T-cell (primary cell): ENCODE results near the gene DHPS. TPM values are rescaled to one million over a fixed set of nuclear protein-coding genes. Genes with fewer than 3 reads are reported as not detected.
"Not testable (repeated sequence)": the region's sequence is repeated elsewhere in the genome, so short reads cannot be mapped to it uniquely, and the experiment has no call there.

ENCODE experiments used
- ATAC-seq, 4 experiments: fragments of 200-7000 bp in 3 of 4; fragments of 150-1000 bp in 1 of 4; cut with Tn5 transposase; replicated peaks in 1 of 4; 1 replicate in 3 of 4; 2 replicates in 1 of 4; pipeline ENCODE4 v1.10.0; 2021; ENCODE audit warnings: moderate library complexity in 3 of 4, mild to moderate bottlenecking in 2 of 4, moderate number of reproducible peaks in 1 of 4
- CTCF ChIA-PET, 2 donors: fragments of 300-600 bp; sonication (Branson Sonifier 250); formaldehyde crosslinking; loops; one replicate each; lab custom pipeline; 2022; ENCODE audit warnings: antibody characterized with exemption in 2 of 2; lab: Charles Lee
- POLR2A ChIA-PET, 2 donors: fragments of 300-600 bp; sonication (Branson Sonifier 250); formaldehyde crosslinking; loops; one replicate each; lab custom pipeline; 2022; ENCODE audit warnings: antibody characterized with exemption in 2 of 2; lab: Charles Lee
- DNase-seq, 35 experiments: peaks; one replicate each; pipeline versions ENCODE4 v3.0.0 to v3.0.0-alpha.2; 2013 to 2023
- H3K27ac ChIP-seq: one replicate; pipeline ENCODE4 v1.5.1; 2013; ENCODE audit warnings: low read length
- H3K27me3 ChIP-seq, 2 experiments: replicated peaks in 1 of 2; 1 replicate in 1 of 2; 2 replicates in 1 of 2; pipeline versions ENCODE4 v1.6.1 to v1.7.0; 2013; ENCODE audit warnings: low read length in 1 of 2, mixed read lengths in 1 of 2; ENCODE audit not compliant: control insufficient read depth in 2 of 2, insufficient read depth in 2 of 2; ENCODE audit errors: extremely low read depth in 1 of 2
- H3K36me3 ChIP-seq, 2 donors: 1 replicate in 1 of 2; 2 replicates in 1 of 2; pipeline versions ENCODE4 v1.6.1 to v1.7.0; 2013; ENCODE audit warnings: low read length in 1 of 2; ENCODE audit not compliant: control insufficient read depth in 2 of 2, insufficient read depth in 1 of 2; ENCODE audit errors: extremely low read depth in 1 of 2
- H3K4me1 ChIP-seq, 2 experiments: 1 replicate in 1 of 2; 2 replicates in 1 of 2; pipeline versions ENCODE4 v1.6.1 to v1.7.0; 2013; ENCODE audit warnings: low read length in 2 of 2, mixed read lengths in 1 of 2; ENCODE audit not compliant: insufficient read depth in 2 of 2, control insufficient read depth in 1 of 2; ENCODE audit errors: extremely low read depth in 1 of 2
- H3K4me3 ChIP-seq, 2 donors: 1 replicate in 1 of 2; 2 replicates in 1 of 2; pipeline versions ENCODE4 v1.5.1 to v1.7.0; 2013; ENCODE audit warnings: mild to moderate bottlenecking in 2 of 2, low read length in 1 of 2, moderate library complexity in 1 of 2; ENCODE audit not compliant: control insufficient read depth in 1 of 2; ENCODE audit errors: extremely low read depth in 1 of 2
- H3K9me3 ChIP-seq: 2 replicates; pipeline ENCODE4 v1.7.0; 2013
- H3K27ac Mint-ChIP-seq, 2 donors: one replicate each; pipeline ENCODE4 v1.8.0; 2020 to 2021; ENCODE audit warnings: mild to moderate bottlenecking in 2 of 2, mixed read lengths in 2 of 2
- H3K27me3 Mint-ChIP-seq, 2 donors: one replicate each; pipeline ENCODE4 v1.8.0; 2021 to 2022; ENCODE audit warnings: mixed read lengths in 2 of 2
- H3K36me3 Mint-ChIP-seq: one replicate; pipeline ENCODE4 v1.8.0; 2021; ENCODE audit warnings: mixed read lengths
- H3K4me1 Mint-ChIP-seq, 3 donors: one replicate each; pipeline ENCODE4 v1.8.0; 2020 to 2022; ENCODE audit warnings: mixed read lengths in 3 of 3, mild to moderate bottlenecking in 1 of 3
- H3K4me3 Mint-ChIP-seq, 3 donors: one replicate each; pipeline ENCODE4 v1.8.0; 2020 to 2022; ENCODE audit warnings: mild to moderate bottlenecking in 3 of 3, mixed read lengths in 3 of 3, moderate library complexity in 3 of 3
- H3K9me3 Mint-ChIP-seq, 3 donors: one replicate each; pipeline ENCODE4 v1.8.0; 2020 to 2022; ENCODE audit warnings: mixed read lengths in 3 of 3
- WGBS: methylation state at CpG from one replicate; pipeline ENCODE4 v1.1.5; 2013; ENCODE audit warnings: missing lambda C conversion rate; ENCODE audit not compliant: insufficient coverage; 5-methylcytosine and 5-hydroxymethylcytosine counted together
- total RNA-seq, 35 experiments: library from RNA in 6 of 35; stranded (reverse) in 6 of 35; fragments of 120-200 nt in 1 of 35; gene quantifications; one replicate each; pipeline versions ENCODE4 v1.2.1 to v1.2.4 and lab custom pipeline; 2013 to 2026

Gene DHPS
- total RNA-seq, 5 donors from 2014 or later (not counting 1 experiment from before 2014, with no cell fraction given): 141 to 195 (median 177) TPM

DNA sequence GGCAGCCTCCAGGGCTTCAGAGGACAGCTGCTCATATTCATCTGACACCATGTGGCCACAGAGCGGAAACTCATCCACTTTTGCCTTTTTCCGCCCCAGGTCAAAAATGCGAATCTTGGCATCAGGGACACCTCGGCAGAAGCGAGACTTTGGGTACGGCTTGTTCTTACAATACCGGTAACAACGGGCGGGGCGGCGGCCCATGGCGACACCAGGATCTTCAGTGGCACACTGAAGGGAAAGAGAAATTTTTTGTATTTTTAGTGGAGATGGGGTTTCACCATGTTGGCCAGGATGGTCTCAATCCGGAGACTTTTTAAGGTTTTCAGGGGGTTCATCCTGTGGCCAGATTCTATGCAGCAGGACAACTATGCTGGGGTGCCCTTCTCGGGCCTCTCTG is 38.0 kb downstream of the DHPS start:
- H3K27me3 Mint-ChIP-seq, ATAC-seq, H3K9me3 Mint-ChIP-seq, CTCF ChIA-PET, H3K9me3 ChIP-seq, H3K27me3 ChIP-seq, H3K4me3 ChIP-seq, H3K27ac ChIP-seq, H3K27ac Mint-ChIP-seq, H3K36me3 Mint-ChIP-seq, POLR2A ChIA-PET, H3K36me3 ChIP-seq, DNase-seq, H3K4me3 Mint-ChIP-seq: not testable (repeated sequence)
- H3K4me1 ChIP-seq: peaks cover 0 to 14% of the 10 kb centered on the region in 2 experiments
- 95% methylated on average over 12 of the region's 14 CpGs for WGBS
- peaks cover 8 to 12% (median 10%) of the 10 kb centered on the region in 3 donors for H3K4me1 Mint-ChIP-seq

DNA sequence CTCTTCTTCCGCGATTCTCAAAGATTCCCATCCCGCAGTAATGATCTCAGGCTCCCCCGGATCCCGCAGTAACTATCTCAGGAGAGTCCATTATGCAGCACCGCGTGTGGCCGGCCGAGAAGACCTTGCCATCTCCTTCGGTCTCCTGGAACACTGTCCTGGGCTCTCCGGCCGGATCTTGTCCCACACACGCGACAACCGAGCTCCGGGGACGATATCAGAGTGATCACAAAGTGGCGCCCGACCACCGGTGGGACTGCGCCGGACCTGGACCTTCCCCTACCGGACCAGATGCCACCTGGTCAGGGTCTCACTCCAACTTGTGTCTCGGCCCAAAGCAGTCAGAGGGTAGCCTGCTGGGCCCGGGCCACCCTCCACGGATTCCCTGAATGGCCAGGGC is 39.2 kb downstream of the DHPS start:
- WGBS: 96% methylated on average over 19 of the region's 26 CpGs

DNA sequence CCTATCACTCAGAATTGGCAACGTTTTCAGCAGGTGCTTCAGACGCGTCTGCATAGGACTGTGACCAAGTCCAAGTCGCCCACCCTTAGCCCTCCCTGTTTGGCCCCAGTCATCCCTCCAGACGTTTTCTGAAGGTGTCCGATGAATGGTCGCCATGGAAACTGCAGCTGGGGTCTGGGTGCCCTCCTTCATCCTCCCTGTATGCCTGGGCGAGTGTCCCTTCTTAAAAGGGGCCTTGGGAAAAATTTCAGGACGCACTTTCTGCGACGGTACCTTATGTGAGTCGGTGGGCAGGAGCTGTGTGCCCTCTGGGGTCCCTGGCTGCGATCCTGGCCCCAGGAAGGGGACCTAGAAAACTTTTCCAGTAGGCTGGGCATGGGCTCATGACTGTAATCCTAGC is 40.2 kb downstream of the DHPS start:
- Mint-ChIP-seq H3K27me3 (no peaks in the 10 kb centered on the region), H3K4me1 (peaks cover 14 to 17% (median 14%) of the 10 kb centered on the region in 3 donors), H3K4me3 (no peak overlapping the region), H3K27ac (no peak overlapping the region), H3K9me3 (no peaks in the 10 kb centered on the region), H3K36me3 (no peaks in the 10 kb centered on the region)
- DNase-seq (no peak), ATAC-seq (no peak)
- ChIA-PET POLR2A (no interaction called here), CTCF (interaction anchor here in 1 of 2 donors (0.7 kb wide), 1 partner anchor 10 kb away, joined by 4 read pairs; no protein-coding TSS in a partner anchor)
- Histone ChIP-seq H3K27ac (no peak overlapping the region), H3K36me3 (peaks cover 0 to 4% of the 10 kb centered on the region in 2 donors), H3K9me3 (no peaks in the 10 kb centered on the region), H3K4me1 (peaks cover 0 to 14% of the 10 kb centered on the region in 2 experiments), H3K27me3 (no peaks in the 10 kb centered on the region), H3K4me3 (no peak overlapping the region)
- 88% methylated on average over 13 of the region's 13 CpGs for WGBS

More for the DNA sequence above, 39.2 kb downstream of the DHPS start:
- H3K4me1 ChIP-seq: peaks cover 0 to 14% of the 10 kb centered on the region in 2 experiments
- H3K27me3 ChIP-seq: no peaks in the 10 kb centered on the region
- Mint-ChIP-seq H3K27ac (no peak overlapping the region), H3K36me3 (peaks cover 4% of the 10 kb centered on the region), H3K27me3 (no peaks in the 10 kb centered on the region), H3K9me3 (no peaks in the 10 kb centered on the region), H3K4me1 (peaks cover 8 to 10% (median 10%) of the 10 kb centered on the region in 3 donors), H3K4me3 (no peak overlapping the region)
- ATAC-seq (no peak), DNase-seq (no peak)
- H3K4me3 ChIP-seq: no peak overlapping the region
- H3K36me3 ChIP-seq: peaks cover 0 to 4% of the 10 kb centered on the region in 2 donors
- no peak overlapping the region for H3K27ac ChIP-seq
- ChIA-PET POLR2A (no interaction called here), CTCF (interaction anchor here in 1 of 2 donors (0.7 kb wide), 1 partner anchor 27 kb away, joined by 3 read pairs; no protein-coding TSS in a partner anchor)
- H3K9me3 ChIP-seq: no peaks in the 10 kb centered on the region

DNA sequence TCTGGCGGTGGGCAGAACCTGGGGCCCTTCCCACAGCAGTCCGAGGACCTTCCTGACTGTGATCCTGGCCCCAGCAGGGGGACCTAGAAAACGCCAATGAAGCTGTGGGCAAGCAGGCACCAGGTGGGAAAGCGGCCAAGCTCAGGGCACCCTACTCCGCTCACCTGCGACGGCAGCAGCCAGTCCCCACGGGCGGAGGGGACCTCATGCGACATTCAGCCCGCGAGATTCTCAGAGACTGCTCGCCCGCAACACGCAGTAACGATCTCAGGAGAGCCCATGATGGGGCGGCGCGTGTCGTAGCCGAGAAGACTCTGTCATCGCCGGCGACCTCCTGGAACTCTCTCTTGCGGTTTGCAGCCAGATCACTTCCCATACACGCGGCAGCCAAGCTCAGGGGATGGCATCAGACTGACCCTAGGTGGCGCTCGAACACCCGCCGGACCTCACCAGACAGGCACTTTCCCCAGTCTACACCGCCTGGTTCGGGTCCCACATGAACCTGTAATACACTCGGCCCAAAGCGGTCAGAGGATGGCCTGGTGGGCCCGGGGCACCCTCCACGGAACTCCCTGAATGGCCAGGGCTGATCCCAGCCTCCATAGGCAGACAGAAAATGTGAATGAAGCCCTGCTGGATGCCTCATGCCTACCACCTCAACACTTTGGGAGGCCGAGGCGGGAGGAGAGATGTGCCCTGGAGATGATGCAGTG is 41.6 kb downstream of the DHPS start:
- Mint-ChIP-seq H3K27ac (peak overlapping the region; percentile 44 to 71), H3K4me1 (peaks cover 22 to 23% (median 23%) of the 10 kb centered on the region in 3 donors), H3K36me3 (no peaks in the 10 kb centered on the region), H3K9me3 (no peaks in the 10 kb centered on the region), H3K27me3 (no peaks in the 10 kb centered on the region), H3K4me3 (peak overlapping the region; percentile 58 to 76 (median 75))
- ChIA-PET POLR2A (interaction anchor here (0.5 to 0.7 kb wide), 4 partner anchors 9 to 102 kb away, joined by 3 to 12 read pairs (median 5); no protein-coding TSS in a partner anchor), CTCF (interaction anchor here in 1 of 2 donors (0.6 to 1.3 kb wide), 6 partner anchors 9 to 56 kb away, joined by 3 to 11 read pairs (median 4); partner anchors contain the start of genes FBXW9, MAN2B1, WDR83 and ZNF490)
- peaks cover 0 to 4% of the 10 kb centered on the region in 2 donors for H3K36me3 ChIP-seq
- WGBS: 10% methylated on average over 37 of the region's 39 CpGs
- H3K9me3 ChIP-seq: no peaks in the 10 kb centered on the region
- peak; percentile 61 to 88 (median 74) for DNase-seq
- peaks cover 2 to 21% of the 10 kb centered on the region in 2 experiments for H3K4me1 ChIP-seq
- H3K27me3 ChIP-seq: no peaks in the 10 kb centered on the region
- peak overlapping the region; percentile 19 to 26 for H3K4me3 ChIP-seq
- no peak overlapping the region for H3K27ac ChIP-seq
- ATAC-seq: peak; percentile 83 to 94 (median 90)

DNA sequence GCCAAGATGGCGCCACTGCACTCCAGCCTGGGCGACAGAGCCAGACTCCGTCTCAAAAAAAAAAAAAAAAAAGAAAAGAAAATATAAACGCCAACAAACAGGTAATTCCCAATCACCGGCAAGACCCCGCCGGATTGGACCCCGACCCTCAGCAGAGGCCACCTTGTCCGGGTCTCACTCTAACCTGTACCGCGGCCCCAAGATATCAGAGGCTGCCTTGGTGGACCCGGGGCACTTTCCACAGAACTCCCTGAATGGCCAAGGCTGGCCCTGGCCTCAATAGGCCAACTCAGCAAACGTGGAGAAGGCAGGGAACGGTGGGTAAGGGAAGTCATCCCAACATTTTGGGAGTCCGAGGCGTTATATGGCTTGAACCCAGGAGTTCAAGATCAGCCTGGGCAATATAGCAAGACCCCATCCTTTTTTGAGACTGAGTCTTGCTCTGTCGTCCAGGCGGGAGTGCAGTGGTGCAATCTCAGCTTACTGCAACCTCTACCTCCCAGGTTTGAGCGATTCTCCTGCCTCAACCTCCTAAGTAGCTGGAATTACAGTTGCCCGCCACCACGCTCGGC is 43.0 kb downstream of the DHPS start:
- Histone ChIP-seq H3K4me1 (peaks cover 2 to 21% of the 10 kb centered on the region in 2 experiments), H3K27ac (no peak overlapping the region), H3K9me3 (no peaks in the 10 kb centered on the region), H3K36me3 (no peaks in the 10 kb centered on the region), H3K27me3 (no peaks in the 10 kb centered on the region), H3K4me3 (no peak overlapping the region)
- Mint-ChIP-seq H3K27me3 (no peaks in the 10 kb centered on the region), H3K4me3 (no peak overlapping the region), H3K27ac (no peak overlapping the region), H3K4me1 (peaks cover 24 to 26% (median 26%) of the 10 kb centered on the region in 3 donors), H3K9me3 (no peaks in the 10 kb centered on the region), H3K36me3 (peaks cover 1% of the 10 kb centered on the region)
- ChIA-PET CTCF (no interaction called here), POLR2A (no interaction called here)
- no peak for DNase-seq
- ATAC-seq: no peak
- 97% methylated on average over 14 of the region's 22 CpGs for WGBS

DNA sequence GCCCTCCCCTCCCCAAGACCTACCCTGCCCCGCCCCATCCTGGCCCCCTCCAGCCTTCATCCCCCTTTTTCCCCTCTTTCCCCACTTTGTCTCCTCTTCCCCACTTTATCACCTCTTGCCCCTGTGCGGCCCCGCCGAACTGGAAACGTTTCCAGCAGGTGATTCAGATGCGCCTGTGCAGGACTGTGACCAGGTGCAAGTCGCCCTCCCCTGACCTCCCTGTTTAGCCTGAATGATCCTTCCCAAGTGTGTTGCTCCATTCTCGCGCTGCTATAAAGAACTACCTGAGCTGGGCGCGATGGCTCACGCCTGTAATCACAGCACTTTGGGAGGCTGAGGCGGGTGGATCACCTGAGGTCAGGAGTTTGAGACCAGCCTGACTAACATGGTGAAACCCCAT is 45.0 kb downstream of the DHPS start:
- H3K4me1 Mint-ChIP-seq: peaks cover 24 to 29% (median 26%) of the 10 kb centered on the region in 3 donors
- ChIA-PET CTCF (no interaction called here), POLR2A (no interaction called here)
- Histone ChIP-seq H3K27ac (no peak overlapping the region), H3K9me3 (no peaks in the 10 kb centered on the region), H3K4me1 (peaks cover 2 to 21% of the 10 kb centered on the region in 2 experiments), H3K4me3 (no peak overlapping the region), H3K36me3 (peaks cover 0 to 5% of the 10 kb centered on the region in 2 donors), H3K27me3 (no peaks in the 10 kb centered on the region)
- no peaks in the 10 kb centered on the region for H3K27me3 Mint-ChIP-seq
- no peak overlapping the region for H3K4me3 Mint-ChIP-seq
- H3K36me3 Mint-ChIP-seq: peaks cover 8% of the 10 kb centered on the region
- WGBS: 95% methylated on average over 11 of the region's 13 CpGs
- ATAC-seq: no peak
- DNase-seq: no peak
- no peak overlapping the region for H3K27ac Mint-ChIP-seq
- H3K9me3 Mint-ChIP-seq: no peaks in the 10 kb centered on the region
